Measurements from ENCODE around the gene CRIP1. TPM values are rescaled to one million over a fixed set of nuclear protein-coding genes. Genes with fewer than 3 reads are reported as not detected.

The CRIP1 gene
- total RNA-seq, 1 experiment from 2014 or later = not detected

DNA sequence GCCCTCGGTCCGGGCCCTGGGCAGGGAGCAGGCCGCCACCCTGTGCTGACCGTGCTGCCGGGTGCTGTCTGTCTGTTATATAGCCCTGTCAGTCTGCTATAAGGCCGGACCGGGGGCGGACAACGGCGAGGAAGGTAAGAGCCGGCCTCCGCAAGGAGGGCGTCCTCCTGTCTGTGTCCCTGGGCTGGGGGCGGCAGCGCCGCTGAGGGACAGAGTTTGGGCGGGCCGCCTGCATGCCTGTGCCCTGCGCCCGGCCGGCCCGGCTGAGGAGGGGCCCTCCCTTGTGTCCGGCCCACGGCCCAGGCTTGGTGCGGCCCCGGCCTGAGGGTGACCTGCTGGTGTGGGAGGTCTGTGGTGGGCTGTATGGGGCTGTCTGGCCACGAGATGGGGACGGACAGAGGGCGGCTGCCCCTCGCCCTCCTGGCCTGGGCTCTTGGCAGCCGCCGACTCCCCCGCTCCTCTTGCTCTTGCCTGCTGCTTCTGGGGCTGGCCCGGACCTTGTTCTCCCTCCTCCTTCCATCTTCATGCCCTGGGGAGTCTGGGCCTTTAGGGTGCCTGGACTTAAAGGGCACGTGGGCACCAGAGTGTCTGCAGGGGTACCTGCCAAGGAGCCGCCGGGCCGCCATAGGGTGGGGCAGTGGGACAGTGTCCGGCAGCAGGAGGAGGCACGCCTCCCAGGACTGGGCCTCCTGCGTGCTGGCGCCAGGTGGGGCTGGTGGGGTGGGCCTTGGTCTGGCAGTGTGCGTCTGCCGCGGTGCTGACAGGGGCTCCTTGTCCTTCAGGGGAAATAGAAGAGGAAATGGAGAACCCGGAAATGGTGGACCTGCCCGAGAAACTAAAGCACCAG, 37.2 kb upstream of the CRIP1 start:
- DNase-seq (ENCODE audit: low spot score) = no peak
- in situ Hi-C loops (cut with HindIII; ENCODE audit: low sequenced_read_pairs) = no loop called here

DNA sequence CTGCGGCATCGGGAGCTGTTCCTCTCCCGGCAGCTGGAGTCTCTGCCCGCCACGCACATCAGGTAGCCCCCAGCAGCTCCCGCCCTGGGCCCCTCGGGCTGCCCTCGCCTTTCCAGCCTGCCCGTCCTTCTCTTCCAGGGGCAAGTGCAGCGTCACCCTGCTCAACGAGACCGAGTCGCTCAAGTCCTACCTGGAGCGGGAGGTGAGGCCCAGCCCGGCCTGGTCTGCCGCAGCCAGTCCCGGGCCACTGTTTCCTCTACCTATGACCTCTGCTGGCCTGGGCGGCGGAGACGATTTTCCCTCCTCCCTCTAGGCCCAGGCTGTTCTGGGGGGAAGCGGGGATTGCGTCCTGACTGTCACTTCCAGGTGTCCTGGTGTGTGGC, 36.6 kb upstream of the CRIP1 start:
- in situ Hi-C loops (cut with HindIII; ENCODE audit: low sequenced_read_pairs) = no loop called here
- no peak for DNase-seq (ENCODE audit: low spot score)

- no peak for DNase-seq (ENCODE audit: low spot score)
- in situ Hi-C loops (cut with HindIII; ENCODE audit: low sequenced_read_pairs) = no loop called here
Measured at GRCh38 chr14:105450864-105451720, 35.6 kb upstream of the CRIP1 start.

GRCh38 chr14:105452963-105453362, 33.7 kb upstream of the CRIP1 start:
- in situ Hi-C loops (cut with HindIII; ENCODE audit: low sequenced_read_pairs) = no loop called here
- no peak for DNase-seq (ENCODE audit: low spot score)

DNA sequence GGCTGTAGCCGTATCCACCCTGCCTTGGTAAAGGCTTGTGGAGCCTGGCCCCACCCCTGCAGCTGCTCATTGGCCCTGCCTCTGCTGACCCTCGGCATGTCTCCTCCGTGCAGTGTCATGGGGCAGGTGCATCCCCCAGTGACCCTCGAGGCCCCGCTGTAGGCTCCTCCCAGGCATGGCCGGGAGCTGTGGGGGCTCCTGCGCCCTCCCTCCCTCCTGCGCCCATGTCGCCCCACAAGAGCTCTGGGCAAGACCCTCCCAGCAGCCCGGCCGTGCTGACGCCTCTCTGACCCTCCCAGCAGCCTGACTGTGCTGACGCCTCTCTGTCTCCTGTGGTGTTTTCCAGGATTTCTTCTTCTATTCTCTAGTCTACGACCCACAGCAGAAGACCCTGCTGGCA, 32.8 kb upstream of the CRIP1 start:
- in situ Hi-C loops (cut with HindIII; ENCODE audit: low sequenced_read_pairs) = no loop called here
- no peak for DNase-seq (ENCODE audit: low spot score)

DNA sequence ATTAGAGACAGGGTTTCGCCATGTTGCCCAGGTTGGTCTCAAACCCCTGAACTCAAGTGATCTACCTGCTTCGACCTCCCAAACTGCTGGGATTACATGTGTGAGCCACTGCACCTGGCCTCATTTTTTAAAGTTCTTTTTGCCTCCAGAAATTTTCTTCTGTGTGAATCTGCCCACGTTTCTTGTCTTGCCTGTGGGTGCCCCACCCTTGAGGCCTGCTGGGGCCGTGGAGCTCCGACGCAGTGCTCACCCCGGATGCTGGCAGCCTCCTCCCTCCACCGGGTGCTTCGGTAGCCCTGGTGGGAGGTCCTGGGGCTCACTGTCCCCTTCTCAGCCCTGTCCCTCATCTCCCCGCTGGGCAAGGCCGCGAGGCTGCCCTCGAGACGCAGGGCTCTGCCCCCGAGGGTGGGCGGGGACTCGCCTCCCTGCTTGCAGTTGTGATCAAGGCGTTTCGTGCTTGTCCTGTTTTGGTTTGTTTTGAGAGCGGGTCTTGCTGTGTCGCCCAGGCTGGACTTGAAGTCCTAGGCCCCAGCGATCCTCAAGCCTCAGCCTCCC, 31.5 kb upstream of the CRIP1 start:
- DNase-seq (ENCODE audit: low spot score) = no peak
- in situ Hi-C loops (cut with HindIII; ENCODE audit: low sequenced_read_pairs) = no loop called here

DNA sequence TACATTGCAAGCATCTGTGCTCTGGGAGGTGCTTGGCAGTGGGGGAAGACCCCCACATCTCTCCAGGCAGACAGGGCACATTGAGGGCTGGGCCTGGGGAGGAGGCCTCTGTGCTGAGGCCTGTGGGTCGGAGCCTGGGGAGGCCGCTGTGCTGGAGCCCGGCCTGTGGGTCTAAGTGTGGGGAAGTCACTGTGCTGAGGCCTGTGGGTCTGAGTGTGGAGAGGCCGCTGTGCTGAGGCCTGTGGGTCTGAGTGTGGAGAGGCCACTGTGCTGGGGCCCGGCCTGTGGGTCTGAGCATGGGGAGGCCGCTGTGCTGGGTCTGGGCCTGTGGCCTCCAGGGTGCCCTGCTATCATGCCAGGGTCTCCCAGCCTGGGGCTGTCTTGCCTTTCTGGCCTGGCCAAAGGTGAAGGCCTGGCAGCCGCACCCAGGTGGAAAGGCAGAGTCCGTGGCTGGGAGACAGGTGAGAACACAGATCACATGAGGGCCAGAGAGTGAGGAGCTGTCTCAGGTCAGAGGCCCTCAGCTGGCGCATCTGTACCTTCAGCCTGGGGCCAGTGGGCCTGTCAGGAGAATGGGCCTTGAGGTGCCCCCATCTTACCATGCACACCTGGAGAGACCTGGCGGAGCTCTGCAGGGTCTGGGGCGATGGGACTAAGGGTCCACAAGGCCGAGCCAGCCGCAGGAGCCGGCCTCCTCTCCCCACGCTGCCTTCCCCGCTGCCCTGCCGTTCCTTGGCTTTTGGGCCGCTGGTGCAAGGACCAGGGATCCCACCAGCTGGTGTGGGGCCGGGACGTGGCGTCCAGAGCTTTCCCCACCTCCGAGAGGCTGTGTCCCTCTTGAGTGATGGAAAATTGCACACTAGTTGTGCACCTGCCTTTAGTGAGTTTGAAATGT, 30.7 kb upstream of the CRIP1 start:
- in situ Hi-C loops (cut with HindIII; ENCODE audit: low sequenced_read_pairs) = no loop called here

GRCh38 chr14:105456736-105457617, 29.7 kb upstream of the CRIP1 start:
- in situ Hi-C loops (cut with HindIII; ENCODE audit: low sequenced_read_pairs) = no loop called here
- no peak for DNase-seq (ENCODE audit: low spot score)

More for the DNA sequence above, 30.7 kb upstream of the CRIP1 start:
- no peak for DNase-seq (ENCODE audit: low spot score)

- in situ Hi-C loops (cut with HindIII; ENCODE audit: low sequenced_read_pairs) = no loop called here
Measured at GRCh38 chr14:105458010-105458409, 28.7 kb upstream of the CRIP1 start.

GRCh38 chr14:105458571-105458970, 28.1 kb upstream of the CRIP1 start:
- in situ Hi-C loops (cut with HindIII; ENCODE audit: low sequenced_read_pairs) = no loop called here
- DNase-seq (ENCODE audit: low spot score) = no peak

More at GRCh38 chr14:105458010-105458409, 28.7 kb upstream of the CRIP1 start:
- no peak for DNase-seq (ENCODE audit: low spot score)

DNA sequence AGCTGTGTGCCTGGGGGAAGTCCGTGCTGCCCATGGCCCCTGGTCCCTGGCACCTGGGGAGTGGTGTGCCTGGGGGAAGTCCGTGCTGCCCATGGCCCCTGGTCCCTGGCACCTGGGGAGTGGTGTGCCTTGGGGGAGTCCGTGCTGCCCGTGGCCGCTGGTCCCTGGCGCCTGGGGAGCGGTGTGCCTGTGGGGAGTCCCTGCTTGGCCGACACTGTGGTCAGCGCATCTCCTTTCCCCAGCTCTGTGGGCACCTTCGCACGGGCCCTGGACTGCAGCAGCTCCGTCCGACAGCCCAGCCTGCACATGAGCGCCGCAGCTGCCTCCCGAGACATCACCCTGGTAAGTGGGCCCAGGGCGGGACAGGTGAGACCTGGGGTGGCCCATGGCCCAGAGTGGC, 26.6 kb upstream of the CRIP1 start:
- no peak for DNase-seq (ENCODE audit: low spot score)
- in situ Hi-C loops (cut with HindIII; ENCODE audit: low sequenced_read_pairs) = no loop called here

DNA sequence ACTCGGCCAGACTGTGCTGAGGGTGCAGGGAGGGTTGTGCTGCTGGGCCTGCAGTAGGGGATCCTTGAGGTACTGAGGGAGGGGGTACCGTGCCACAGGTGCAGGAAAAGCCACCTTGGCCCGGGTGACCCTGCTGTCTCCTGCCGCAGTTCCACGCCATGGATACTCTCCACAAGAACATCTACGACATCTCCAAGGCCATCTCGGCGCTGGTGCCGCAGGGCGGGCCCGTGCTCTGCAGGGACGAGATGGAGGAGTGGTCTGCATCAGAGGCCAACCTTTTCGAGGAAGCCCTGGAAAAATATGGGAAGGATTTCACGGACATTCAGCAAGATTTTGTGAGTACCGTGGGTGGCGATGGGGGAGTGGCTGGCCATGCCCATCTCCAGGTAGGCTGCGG, 26.1 kb upstream of the CRIP1 start:
- in situ Hi-C loops (cut with HindIII; ENCODE audit: low sequenced_read_pairs) = no loop called here
- no peak for DNase-seq (ENCODE audit: low spot score)

DNA sequence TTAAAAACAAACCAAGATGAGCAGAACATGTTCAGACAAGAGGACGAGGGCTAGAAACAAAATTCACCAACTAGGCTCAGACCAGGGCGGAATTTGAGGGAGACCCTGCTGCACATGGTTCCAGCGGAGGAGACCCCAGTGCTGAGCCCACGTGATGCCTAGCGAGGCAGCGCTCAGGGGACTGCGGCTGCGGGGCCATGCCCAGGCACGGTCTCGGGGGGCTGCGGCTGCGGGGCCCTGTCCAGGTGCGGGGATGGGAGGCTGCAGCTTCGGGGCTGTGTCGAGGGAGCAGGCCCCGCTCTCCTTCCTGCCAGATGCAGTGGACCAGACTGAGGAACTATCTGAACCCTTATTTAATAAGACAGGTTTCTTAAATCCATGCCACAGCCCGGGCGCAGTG, 24.8 kb upstream of the CRIP1 start:
- no peak for DNase-seq (ENCODE audit: low spot score)
- in situ Hi-C loops (cut with HindIII; ENCODE audit: low sequenced_read_pairs) = no loop called here

DNA sequence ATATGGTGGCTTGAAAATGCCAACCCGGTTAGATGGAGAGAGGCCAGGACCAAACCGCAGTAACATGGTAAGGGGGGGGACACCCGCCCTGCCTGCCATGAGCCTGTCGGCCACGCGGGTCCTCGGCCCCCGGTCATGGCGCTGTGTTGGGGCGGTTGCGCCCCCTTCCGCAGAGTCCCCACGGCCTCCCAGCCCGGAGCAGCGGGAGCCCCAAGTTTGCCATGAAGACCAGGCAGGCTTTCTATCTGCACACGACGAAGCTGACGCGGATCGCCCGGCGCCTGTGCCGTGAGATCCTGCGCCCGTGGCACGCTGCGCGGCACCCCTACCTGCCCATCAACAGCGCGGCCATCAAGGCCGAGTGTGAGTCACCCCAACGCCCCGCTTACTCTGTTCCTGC, 22.2 kb upstream of the CRIP1 start:
- in situ Hi-C loops (cut with HindIII; ENCODE audit: low sequenced_read_pairs) = no loop called here

DNA sequence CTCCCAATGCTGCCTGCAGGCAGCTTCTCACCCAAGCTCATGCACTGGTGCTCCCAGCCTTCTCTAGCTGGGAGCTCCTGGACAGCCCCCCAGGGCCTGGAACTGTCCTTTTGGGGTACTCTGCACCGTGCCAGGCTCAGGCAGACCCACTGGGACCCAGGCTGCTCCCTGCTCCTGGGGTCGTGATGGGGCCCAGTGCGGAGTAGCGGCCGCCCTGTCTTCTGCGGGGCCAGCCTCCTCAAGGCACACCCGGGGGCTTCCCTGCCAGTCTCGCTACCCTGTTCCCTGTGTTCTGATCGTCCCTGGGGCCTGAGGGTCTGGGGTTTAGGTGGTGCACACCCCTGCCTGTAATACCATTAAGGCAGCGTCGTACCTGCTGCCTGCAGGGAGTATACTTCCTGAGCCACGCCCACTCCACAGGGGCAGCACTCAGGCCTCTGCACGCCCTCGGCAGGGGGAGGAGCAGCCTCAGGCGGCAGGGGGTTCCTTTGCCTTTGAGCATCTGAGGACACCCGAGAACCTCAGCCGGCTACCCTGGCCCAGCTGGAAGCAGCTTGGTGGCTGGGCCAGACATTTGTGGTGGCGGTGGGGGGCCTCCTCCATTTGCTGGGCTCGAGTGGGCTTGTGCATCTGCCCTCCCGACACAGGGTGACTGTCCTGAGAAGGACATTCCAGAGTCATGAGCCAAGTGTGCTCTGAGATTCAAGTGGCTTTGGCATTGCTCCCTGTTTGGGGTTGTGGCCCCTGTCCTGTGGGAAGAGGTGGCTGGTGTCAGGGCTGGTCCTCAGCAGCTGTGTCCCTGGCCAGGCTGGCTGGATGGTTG, 21.3 kb upstream of the CRIP1 start:
- no peak for DNase-seq (ENCODE audit: low spot score)
- in situ Hi-C loops (cut with HindIII; ENCODE audit: low sequenced_read_pairs) = no loop called here

More for the DNA sequence above, 22.2 kb upstream of the CRIP1 start:
- no peak for DNase-seq (ENCODE audit: low spot score)

- peak; percentile 17 for DNase-seq (ENCODE audit: low spot score)
- in situ Hi-C loops (cut with HindIII; ENCODE audit: low sequenced_read_pairs) = no loop called here
Measured at GRCh38 chr14:105466531-105467248, 20.0 kb upstream of the CRIP1 start.
